RWPE2 (cell line): ENCODE data around the gene MYL5.
A peak's percentile ranks its signal among the peaks of the same experiment; 100 is the strongest.

ENCODE experiments used
- ATAC-seq: fragments of 200-7000 bp; cut with Tn5 transposase; 3 replicates; pipeline ENCODE4 v1.9.1; 2021; ENCODE audit warnings: low read depth
- DNase-seq: peaks from one replicate; pipeline ENCODE4 v3.0.0-alpha.2; 2020; ENCODE audit warnings: low spot score
- H3K27ac ChIP-seq: fragments of 450-650 bp; 2 replicates; pipeline ENCODE4 v1.5.1; 2017; ENCODE audit warnings: mild to moderate bottlenecking; ENCODE audit not compliant: poor library complexity, severe bottlenecking
- H3K27me3 ChIP-seq: fragments of 250-450 bp; sonication (Bioruptor Pico); 2 replicates; pipeline ENCODE4 v1.5.1; 2021; ENCODE audit warnings: mild to moderate bottlenecking, moderate library complexity; ENCODE audit not compliant: insufficient read depth, poor library complexity, severe bottlenecking
- H3K36me3 ChIP-seq: fragments of 250-450 bp; sonication (Bioruptor Pico); 2 replicates; pipeline ENCODE4 v1.5.1; 2020; ENCODE audit warnings: low read depth, mild to moderate bottlenecking, moderate library complexity
- H3K4me1 ChIP-seq: fragments of 250-450 bp; sonication (Bioruptor Pico); 2 replicates; pipeline ENCODE4 v1.5.1; 2021; ENCODE audit warnings: mild to moderate bottlenecking, moderate library complexity; ENCODE audit not compliant: insufficient read depth, poor library complexity, severe bottlenecking
- H3K4me3 ChIP-seq: fragments of 250-450 bp; sonication (Bioruptor Pico); 2 replicates; pipeline ENCODE4 v1.5.1; 2021; ENCODE audit warnings: mild to moderate bottlenecking, moderate library complexity; ENCODE audit not compliant: severe bottlenecking
- H3K9me3 ChIP-seq: fragments of 250-450 bp; sonication (Bioruptor Pico); 2 replicates; pipeline ENCODE4 v1.5.1; 2021; ENCODE audit warnings: mild to moderate bottlenecking, moderate library complexity; ENCODE audit not compliant: severe bottlenecking
- CTCF ChIP-seq: fragments of 450-650 bp; IDR thresholded peaks from one replicate; pipeline ENCODE4 v1.5.1; 2017; ENCODE audit warnings: mild to moderate bottlenecking, moderate library complexity; ENCODE audit not compliant: poor library complexity, severe bottlenecking

Gene MYL5

GRCh38 chr4:661231-661630 lies 13.1 kb upstream of the MYL5 start:
- ATAC-seq (no peak), DNase-seq (peak; percentile 24)
- no peaks in the 10 kb centered on the region for H3K27me3 ChIP-seq
- TF ChIP-seq CTCF = no peak
- no peaks in the 10 kb centered on the region for H3K36me3 ChIP-seq
- H3K4me3 ChIP-seq = no peak overlapping the region
- no peaks in the 10 kb centered on the region for H3K4me1 ChIP-seq
- no peaks in the 10 kb centered on the region for H3K9me3 ChIP-seq
- H3K27ac ChIP-seq = no peak overlapping the region

- no peaks in the 10 kb centered on the region for H3K4me1 ChIP-seq
- no peak for TF ChIP-seq CTCF
- no peak overlapping the region for H3K27ac ChIP-seq
Measured at GRCh38 chr4:661881-662761, 12.2 kb upstream of the MYL5 start.

GRCh38 chr4:663046-663437 lies 11.3 kb upstream of the MYL5 start:
- Histone ChIP-seq H3K36me3 (no peaks in the 10 kb centered on the region), H3K4me3 (peak overlapping the region; percentile 40), H3K9me3 (no peaks in the 10 kb centered on the region), H3K27me3 (no peaks in the 10 kb centered on the region), H3K27ac (no peak overlapping the region), H3K4me1 (no peaks in the 10 kb centered on the region)
- TF ChIP-seq CTCF = no peak
- DNase-seq = peak; percentile 49
- ATAC-seq = no peak

More at GRCh38 chr4:661881-662761, 12.2 kb upstream of the MYL5 start:
- H3K4me3 ChIP-seq = no peak overlapping the region
- DNase-seq = peak; percentile 63
- no peaks in the 10 kb centered on the region for H3K36me3 ChIP-seq
- no peak for ATAC-seq
- H3K9me3 ChIP-seq = no peaks in the 10 kb centered on the region
- no peaks in the 10 kb centered on the region for H3K27me3 ChIP-seq

DNA sequence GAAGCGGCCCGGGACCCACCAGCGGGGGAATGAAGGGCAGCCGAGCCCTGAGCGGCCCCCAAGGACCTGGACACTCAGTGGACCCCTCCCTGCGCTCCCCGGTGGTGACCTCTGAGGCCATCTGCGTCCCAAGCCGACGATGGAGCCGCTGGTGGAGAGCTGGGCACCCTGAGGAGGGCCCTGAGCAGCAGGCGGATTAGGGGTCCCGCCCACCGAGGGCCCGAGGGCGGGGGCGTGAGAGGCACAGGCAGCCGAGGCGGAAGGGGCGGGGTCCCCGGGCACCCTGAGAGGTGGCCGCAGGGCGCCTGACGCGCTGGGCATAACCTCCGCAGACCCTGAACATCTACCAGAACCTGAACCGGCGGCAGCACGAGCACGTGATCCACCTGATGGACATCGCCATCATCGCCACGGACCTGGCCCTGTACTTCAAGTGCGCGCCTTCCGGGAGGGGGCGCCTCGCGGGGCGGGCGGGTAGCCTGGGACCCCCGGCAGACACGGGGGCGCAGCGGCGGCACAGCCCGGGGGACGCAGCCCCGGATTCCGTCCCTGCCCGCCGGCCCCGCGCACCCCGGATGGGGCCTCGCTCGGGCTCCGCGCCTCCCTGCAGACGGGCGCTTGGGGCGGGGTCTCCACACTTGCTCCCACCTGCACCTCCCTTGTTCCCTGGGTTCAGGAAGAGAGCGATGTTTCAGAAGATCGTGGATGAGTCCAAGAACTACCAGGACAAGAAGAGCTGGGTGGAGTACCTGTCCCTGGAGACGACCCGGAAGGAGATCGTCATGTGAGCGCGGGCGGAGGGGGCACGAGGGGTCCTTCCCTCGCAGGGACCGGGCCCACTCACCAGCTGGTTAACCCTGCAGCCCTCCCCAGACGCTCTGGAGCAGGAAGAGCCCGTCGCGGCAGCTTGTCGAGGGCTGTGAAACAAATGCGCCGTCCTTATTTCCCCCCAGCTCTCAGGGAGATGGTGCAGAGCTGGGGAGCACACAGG lies 10.6 kb upstream of the MYL5 start:
- no peaks in the 10 kb centered on the region for H3K27me3 ChIP-seq
- H3K36me3 ChIP-seq = no peaks in the 10 kb centered on the region
- H3K4me3 ChIP-seq = peak overlapping the region; percentile 40
- H3K27ac ChIP-seq = no peak overlapping the region
- H3K4me1 ChIP-seq = no peaks in the 10 kb centered on the region
- no peak for DNase-seq
- no peak for TF ChIP-seq CTCF
- peak; percentile 37 for ATAC-seq
- H3K9me3 ChIP-seq = no peaks in the 10 kb centered on the region
